SK-N-SH (cell line): ENCODE results near the gene MPST.

Experiments used
- EP300 ChIP-seq, 2 experiments: IDR thresholded peaks; 2 replicates each; pipeline versions ENCODE4 v1.4.0 to v1.6.1; 2012; ENCODE audit warnings: borderline replicate concordance in 1 of 2, low read depth in 1 of 2, low read length in 1 of 2
- FOXM1 ChIP-seq: IDR thresholded peaks from 2 replicates; pipeline ENCODE4 v1.4.0; 2012; ENCODE audit warnings: low read depth, mild to moderate bottlenecking
- GABPA ChIP-seq: IDR thresholded peaks from 2 replicates; pipeline ENCODE4 v1.4.0; 2012; ENCODE audit warnings: low read depth, mild to moderate bottlenecking
- POLR2AphosphoS5 ChIP-seq: IDR thresholded peaks from 2 replicates; pipeline ENCODE4 v1.6.1; 2012; ENCODE audit warnings: low read depth, low read length
- TF ChIP-seq, protein P1 (sequence below): fragments of 150-350 bp; IDR thresholded peaks from 2 replicates; pipeline ENCODE4 v1.6.1; 2016; ENCODE audit warnings: mild to moderate bottlenecking, low read depth, low read length
- TF ChIP-seq, protein P2 (sequence below): fragments of 200-600 bp; sonication (generic); IDR thresholded peaks from 2 replicates; pipeline ENCODE4 v1.6.1; 2017; ENCODE audit warnings: antibody characterized with exemption, mild to moderate bottlenecking, moderate library complexity
- TF ChIP-seq, protein P3 (sequence below): IDR thresholded peaks from 2 replicates; pipeline ENCODE4 v1.6.1; 2012; ENCODE audit warnings: mild to moderate bottlenecking, low read depth, low read length, moderate library complexity
- TF ChIP-seq, protein P4 (sequence below): IDR thresholded peaks from 2 replicates; pipeline ENCODE4; 2012

DNA sequence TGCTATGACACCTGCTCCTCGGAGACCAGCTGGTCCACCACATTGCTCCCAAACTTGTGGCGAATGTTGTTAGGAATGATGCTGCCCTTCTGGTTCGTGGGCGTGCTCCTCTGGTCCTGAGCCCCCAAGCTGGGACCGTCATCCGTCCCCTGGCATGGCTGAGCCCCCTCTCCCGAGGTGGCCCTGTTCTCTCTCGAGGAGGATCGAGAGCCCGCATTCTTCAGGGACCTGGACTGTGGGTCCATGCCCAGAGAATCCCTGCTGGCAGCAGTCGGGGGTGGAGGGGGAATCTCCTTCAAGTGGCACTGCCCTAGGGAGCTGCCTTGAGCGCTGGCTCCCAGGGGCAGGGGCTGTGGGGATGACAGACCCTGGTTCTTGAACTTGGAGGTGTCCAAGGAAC lies 17.7 kb upstream of the MPST start:
- TF ChIP-seq FOXM1 (no peak), GABPA (no peak), POLR2AphosphoS5 (no peak), EP300 (IDR thresholded peaks at IDR 0.05; ENCODE audit: borderline replicate concordance in 1 of 2, low read depth in 1 of 2, low read length in 1 of 2) (no peak)
- TF ChIP-seq, protein P1, sequence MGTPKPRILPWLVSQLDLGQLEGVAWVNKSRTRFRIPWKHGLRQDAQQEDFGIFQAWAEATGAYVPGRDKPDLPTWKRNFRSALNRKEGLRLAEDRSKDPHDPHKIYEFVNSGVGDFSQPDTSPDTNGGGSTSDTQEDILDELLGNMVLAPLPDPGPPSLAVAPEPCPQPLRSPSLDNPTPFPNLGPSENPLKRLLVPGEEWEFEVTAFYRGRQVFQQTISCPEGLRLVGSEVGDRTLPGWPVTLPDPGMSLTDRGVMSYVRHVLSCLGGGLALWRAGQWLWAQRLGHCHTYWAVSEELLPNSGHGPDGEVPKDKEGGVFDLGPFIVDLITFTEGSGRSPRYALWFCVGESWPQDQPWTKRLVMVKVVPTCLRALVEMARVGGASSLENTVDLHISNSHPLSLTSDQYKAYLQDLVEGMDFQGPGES: no peak
- TF ChIP-seq, protein P2, sequence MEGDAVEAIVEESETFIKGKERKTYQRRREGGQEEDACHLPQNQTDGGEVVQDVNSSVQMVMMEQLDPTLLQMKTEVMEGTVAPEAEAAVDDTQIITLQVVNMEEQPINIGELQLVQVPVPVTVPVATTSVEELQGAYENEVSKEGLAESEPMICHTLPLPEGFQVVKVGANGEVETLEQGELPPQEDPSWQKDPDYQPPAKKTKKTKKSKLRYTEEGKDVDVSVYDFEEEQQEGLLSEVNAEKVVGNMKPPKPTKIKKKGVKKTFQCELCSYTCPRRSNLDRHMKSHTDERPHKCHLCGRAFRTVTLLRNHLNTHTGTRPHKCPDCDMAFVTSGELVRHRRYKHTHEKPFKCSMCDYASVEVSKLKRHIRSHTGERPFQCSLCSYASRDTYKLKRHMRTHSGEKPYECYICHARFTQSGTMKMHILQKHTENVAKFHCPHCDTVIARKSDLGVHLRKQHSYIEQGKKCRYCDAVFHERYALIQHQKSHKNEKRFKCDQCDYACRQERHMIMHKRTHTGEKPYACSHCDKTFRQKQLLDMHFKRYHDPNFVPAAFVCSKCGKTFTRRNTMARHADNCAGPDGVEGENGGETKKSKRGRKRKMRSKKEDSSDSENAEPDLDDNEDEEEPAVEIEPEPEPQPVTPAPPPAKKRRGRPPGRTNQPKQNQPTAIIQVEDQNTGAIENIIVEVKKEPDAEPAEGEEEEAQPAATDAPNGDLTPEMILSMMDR: no peak
- TF ChIP-seq, protein P3, sequence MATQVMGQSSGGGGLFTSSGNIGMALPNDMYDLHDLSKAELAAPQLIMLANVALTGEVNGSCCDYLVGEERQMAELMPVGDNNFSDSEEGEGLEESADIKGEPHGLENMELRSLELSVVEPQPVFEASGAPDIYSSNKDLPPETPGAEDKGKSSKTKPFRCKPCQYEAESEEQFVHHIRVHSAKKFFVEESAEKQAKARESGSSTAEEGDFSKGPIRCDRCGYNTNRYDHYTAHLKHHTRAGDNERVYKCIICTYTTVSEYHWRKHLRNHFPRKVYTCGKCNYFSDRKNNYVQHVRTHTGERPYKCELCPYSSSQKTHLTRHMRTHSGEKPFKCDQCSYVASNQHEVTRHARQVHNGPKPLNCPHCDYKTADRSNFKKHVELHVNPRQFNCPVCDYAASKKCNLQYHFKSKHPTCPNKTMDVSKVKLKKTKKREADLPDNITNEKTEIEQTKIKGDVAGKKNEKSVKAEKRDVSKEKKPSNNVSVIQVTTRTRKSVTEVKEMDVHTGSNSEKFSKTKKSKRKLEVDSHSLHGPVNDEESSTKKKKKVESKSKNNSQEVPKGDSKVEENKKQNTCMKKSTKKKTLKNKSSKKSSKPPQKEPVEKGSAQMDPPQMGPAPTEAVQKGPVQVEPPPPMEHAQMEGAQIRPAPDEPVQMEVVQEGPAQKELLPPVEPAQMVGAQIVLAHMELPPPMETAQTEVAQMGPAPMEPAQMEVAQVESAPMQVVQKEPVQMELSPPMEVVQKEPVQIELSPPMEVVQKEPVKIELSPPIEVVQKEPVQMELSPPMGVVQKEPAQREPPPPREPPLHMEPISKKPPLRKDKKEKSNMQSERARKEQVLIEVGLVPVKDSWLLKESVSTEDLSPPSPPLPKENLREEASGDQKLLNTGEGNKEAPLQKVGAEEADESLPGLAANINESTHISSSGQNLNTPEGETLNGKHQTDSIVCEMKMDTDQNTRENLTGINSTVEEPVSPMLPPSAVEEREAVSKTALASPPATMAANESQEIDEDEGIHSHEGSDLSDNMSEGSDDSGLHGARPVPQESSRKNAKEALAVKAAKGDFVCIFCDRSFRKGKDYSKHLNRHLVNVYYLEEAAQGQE: no peak
- TF ChIP-seq, protein P4, sequence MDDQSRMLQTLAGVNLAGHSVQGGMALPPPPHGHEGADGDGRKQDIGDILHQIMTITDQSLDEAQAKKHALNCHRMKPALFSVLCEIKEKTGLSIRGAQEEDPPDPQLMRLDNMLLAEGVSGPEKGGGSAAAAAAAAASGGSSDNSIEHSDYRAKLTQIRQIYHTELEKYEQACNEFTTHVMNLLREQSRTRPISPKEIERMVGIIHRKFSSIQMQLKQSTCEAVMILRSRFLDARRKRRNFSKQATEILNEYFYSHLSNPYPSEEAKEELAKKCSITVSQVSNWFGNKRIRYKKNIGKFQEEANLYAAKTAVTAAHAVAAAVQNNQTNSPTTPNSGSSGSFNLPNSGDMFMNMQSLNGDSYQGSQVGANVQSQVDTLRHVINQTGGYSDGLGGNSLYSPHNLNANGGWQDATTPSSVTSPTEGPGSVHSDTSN: no peak
